HPDE6-E6E7 (cell line): ENCODE results near the gene TAAR5.
"Not testable (repeated sequence)": the region's sequence is repeated elsewhere in the genome, so short reads cannot be mapped to it uniquely, and the experiment has no call there.

Source experiments
- DNase-seq: peaks from one replicate; pipeline ENCODE4 v3.0.0; 2011; ENCODE audit warnings: missing footprints; ENCODE audit errors: extremely low spot score

Gene TAAR5

GRCh38 chr6:132570221-132570777 is 19.2 kb downstream of the TAAR5 start, which contains the start of gene TAAR6:
Gene TAAR6, plus strand, starts transcription at chr6:132570322. Its CDS starts 0 bp downstream, at chr6:132570322.
- no peak for DNase-seq

- no peak for DNase-seq
Observed at GRCh38 chr6:132569170-132569569, 20.4 kb downstream of the TAAR5 start.

GRCh38 chr6:132568611-132569010 is 20.9 kb downstream of the TAAR5 start:
- no peak for DNase-seq

GRCh38 chr6:132567566-132567965 is 22.0 kb downstream of the TAAR5 start:
- DNase-seq: no peak

- DNase-seq: no peak
Observed at GRCh38 chr6:132566404-132566803, 23.1 kb downstream of the TAAR5 start.

- DNase-seq: not testable (repeated sequence)
Observed at GRCh38 chr6:132560087-132560486, 29.5 kb downstream of the TAAR5 start.

GRCh38 chr6:132552372-132552771 is 37.2 kb downstream of the TAAR5 start, which contains the start of gene TAAR8:
Gene TAAR8, plus strand, starts transcription at chr6:132552672. Its CDS starts 21 bp downstream, at chr6:132552693.
- DNase-seq: no peak

- no peak for DNase-seq
Observed at GRCh38 chr6:132551214-132551613, 38.3 kb downstream of the TAAR5 start.

GRCh38 chr6:132548746-132549463 is 40.6 kb downstream of the TAAR5 start:
- DNase-seq: no peak

- no peak for DNase-seq
Observed at GRCh38 chr6:132544826-132545225, 44.7 kb downstream of the TAAR5 start.
